Thyroid gland (tissue), 4 donors: ENCODE results near the gene COG5.

ENCODE experiments used
- POLR2A ChIP-seq, 2 donors: fragments of 450-650 bp; IDR thresholded peaks; one replicate each; pipeline ENCODE4 v1.6.1; 2017; ENCODE audit warnings: antibody characterized with exemption in 2 of 2, mild to moderate bottlenecking in 2 of 2, moderate library complexity in 1 of 2
- TF ChIP-seq, protein P1 (sequence below), 6 experiments: fragments of 200-600 bp in 3 of 6; fragments of 450-650 bp in 3 of 6; sonication (generic) in 3 of 6; IDR thresholded peaks; one replicate each; pipeline ENCODE4 v1.5.1; 2016 to 2019; ENCODE audit warnings: antibody characterized with exemption in 6 of 6, mild to moderate bottlenecking in 2 of 6, inconsistent platforms in 1 of 6, moderate library complexity in 1 of 6

DNA sequence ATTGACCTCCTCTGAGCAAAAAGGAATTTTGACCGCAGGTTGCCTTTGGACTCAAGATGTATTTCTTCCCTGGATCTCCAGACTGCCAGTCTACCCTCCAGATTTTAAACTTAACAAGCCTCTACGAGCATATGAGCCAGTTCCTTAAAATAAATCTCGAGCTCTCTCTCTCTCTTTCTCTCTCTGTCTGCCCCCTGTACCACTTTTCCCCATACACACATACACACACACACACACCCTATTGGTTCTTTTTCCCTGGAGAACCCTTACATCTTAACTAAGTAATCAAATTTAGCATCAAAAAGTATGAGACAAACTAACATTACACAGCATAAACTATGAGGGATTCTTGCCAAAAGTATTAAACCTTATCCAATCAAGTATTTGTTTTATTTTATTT is 27.7 kb upstream of the COG5 start:
- TF ChIP-seq, protein P1, sequence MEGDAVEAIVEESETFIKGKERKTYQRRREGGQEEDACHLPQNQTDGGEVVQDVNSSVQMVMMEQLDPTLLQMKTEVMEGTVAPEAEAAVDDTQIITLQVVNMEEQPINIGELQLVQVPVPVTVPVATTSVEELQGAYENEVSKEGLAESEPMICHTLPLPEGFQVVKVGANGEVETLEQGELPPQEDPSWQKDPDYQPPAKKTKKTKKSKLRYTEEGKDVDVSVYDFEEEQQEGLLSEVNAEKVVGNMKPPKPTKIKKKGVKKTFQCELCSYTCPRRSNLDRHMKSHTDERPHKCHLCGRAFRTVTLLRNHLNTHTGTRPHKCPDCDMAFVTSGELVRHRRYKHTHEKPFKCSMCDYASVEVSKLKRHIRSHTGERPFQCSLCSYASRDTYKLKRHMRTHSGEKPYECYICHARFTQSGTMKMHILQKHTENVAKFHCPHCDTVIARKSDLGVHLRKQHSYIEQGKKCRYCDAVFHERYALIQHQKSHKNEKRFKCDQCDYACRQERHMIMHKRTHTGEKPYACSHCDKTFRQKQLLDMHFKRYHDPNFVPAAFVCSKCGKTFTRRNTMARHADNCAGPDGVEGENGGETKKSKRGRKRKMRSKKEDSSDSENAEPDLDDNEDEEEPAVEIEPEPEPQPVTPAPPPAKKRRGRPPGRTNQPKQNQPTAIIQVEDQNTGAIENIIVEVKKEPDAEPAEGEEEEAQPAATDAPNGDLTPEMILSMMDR (IDR thresholded peaks at IDR 0.05): no peak
- TF ChIP-seq POLR2A (IDR thresholded peaks at IDR 0.05): no peak
